OCI-LY7 (cell line): ENCODE results near the gene RHO. TPM values are rescaled to one million over a fixed set of nuclear protein-coding genes. Genes with fewer than 3 reads are reported as not detected.

Source experiments
- BruUV-seq: library from RNA; stranded (reverse); fragments of 400-500 nt; replicated peaks from 2 replicates; lab custom pipeline; 2021; lab: Mats Ljungman, UMichigan
- CTCF ChIA-PET: fragments of 300-600 bp; sonication (Branson Sonifier 250); formaldehyde crosslinking; loops from one replicate; lab custom pipeline; 2022; ENCODE audit warnings: antibody characterized with exemption; ENCODE audit not compliant: unreplicated experiment; lab: Charles Lee
- POLR2A ChIA-PET: fragments of 300-600 bp; sonication (Branson Sonifier 250); formaldehyde crosslinking; loops from one replicate; lab custom pipeline; 2022; ENCODE audit warnings: antibody characterized with exemption; lab: Charles Lee
- DNase-seq: peaks from one replicate; pipeline ENCODE4 v3.0.0-alpha.2; 2015; ENCODE audit warnings: low spot score
- H2AFZ ChIP-seq: fragments of 200-600 bp; sonication (generic), shearing (Covaris generic); 2 replicates; pipeline ENCODE4 v1.6.1; 2014; ENCODE audit warnings: mild to moderate bottlenecking, antibody characterized with exemption, low read length, moderate library complexity
- H3K27ac ChIP-seq: fragments of 200-600 bp; sonication (generic); 2 replicates; pipeline ENCODE4 v1.5.1; 2014; ENCODE audit warnings: mixed run types, low read depth, mild to moderate bottlenecking, moderate library complexity, low read length, inconsistent platforms; ENCODE audit not compliant: poor library complexity, severe bottlenecking
- H3K36me3 ChIP-seq: fragments of 200-600 bp; sonication (generic); 2 replicates; pipeline ENCODE4 v1.6.1; 2014; ENCODE audit warnings: mild to moderate bottlenecking, antibody characterized with exemption, low read length, moderate library complexity, mixed read lengths; ENCODE audit not compliant: insufficient read depth
- H3K4me1 ChIP-seq: fragments of 200-600 bp; sonication (generic); 2 replicates; pipeline ENCODE4 v1.5.1; 2014; ENCODE audit warnings: mild to moderate bottlenecking, low read length; ENCODE audit not compliant: insufficient read depth, poor library complexity, severe bottlenecking
- H3K4me2 ChIP-seq: fragments of 200-600 bp; sonication (generic); 2 replicates; pipeline ENCODE4 v1.6.1; 2014; ENCODE audit warnings: mild to moderate bottlenecking, low read length
- H3K4me3 ChIP-seq: fragments of 200-600 bp; sonication (generic); 2 replicates; pipeline ENCODE4 v1.5.1; 2014; ENCODE audit warnings: mild to moderate bottlenecking, low read depth, low read length; ENCODE audit not compliant: poor library complexity, severe bottlenecking
- H3K79me2 ChIP-seq: fragments of 200-600 bp; sonication (generic); 2 replicates; pipeline ENCODE4 v1.6.1; 2016; ENCODE audit warnings: low read depth, mild to moderate bottlenecking, low read length, moderate library complexity, mixed read lengths; ENCODE audit not compliant: insufficient read depth
- H3K9me2 ChIP-seq: fragments of 200-600 bp; sonication (generic); 2 replicates; pipeline ENCODE4 v1.6.1; 2016; ENCODE audit warnings: mild to moderate bottlenecking, low read length, mixed read lengths; ENCODE audit not compliant: insufficient read depth
- H3K9me3 ChIP-seq: fragments of 200-600 bp; sonication (generic); 2 replicates; pipeline ENCODE4 v1.6.1; 2014; ENCODE audit warnings: mild to moderate bottlenecking, mixed run types, low read length, mixed read lengths
- H4K20me1 ChIP-seq: fragments of 200-600 bp; sonication (generic); 2 replicates; pipeline ENCODE4 v1.6.1; 2014; ENCODE audit warnings: mild to moderate bottlenecking, antibody characterized with exemption, low read length, moderate library complexity, mixed read lengths; ENCODE audit not compliant: insufficient read depth
- CTCF ChIP-seq: fragments of 200-600 bp; sonication (generic); conservative IDR thresholded peaks from 2 replicates; pipeline ENCODE4 v1.5.1; 2014; ENCODE audit warnings: mild to moderate bottlenecking, antibody characterized with exemption, low read length, moderate library complexity, mixed read lengths
- EZH2phosphoT487 ChIP-seq: fragments of 200-600 bp; sonication (generic); IDR thresholded peaks from 2 replicates; pipeline ENCODE4 v1.6.1; 2018; ENCODE audit warnings: low read depth, borderline replicate concordance, mild to moderate bottlenecking, mixed run types, antibody characterized with exemption, low read length, moderate library complexity, mixed read lengths
- intact Hi-C: fragments of 100-400 bp; cut with micrococcal nuclease; formaldehyde crosslinking; loops from one replicate; pipeline ENCODE4 v1.10.0; 2022; ENCODE audit not compliant: unreplicated experiment
- total RNA-seq, 2 experiments: library from RNA; depleted of rRNA in 1 of 2; stranded (reverse); fragments of >200 nt in 1 of 2; shearing (Covaris generic) in 1 of 2; gene quantifications; 2 replicates each; pipeline ENCODE4 v1.2.3, GENCODE V29; 2014 to 2022

Gene RHO
- total RNA-seq, 2 experiments from 2014 or later: not detected

- BruUV-seq: no TSS peak
- DNase-seq: no peak
- Histone ChIP-seq H3K4me2 (no peak overlapping the region), H3K4me3 (no peak overlapping the region), H3K79me2 (no peaks in the 10 kb centered on the region), H2AFZ (no peak overlapping the region), H3K4me1 (peaks cover 8% of the 10 kb centered on the region), H3K9me3 (no peaks in the 10 kb centered on the region), H3K36me3 (no peaks in the 10 kb centered on the region), H3K27ac (no peak overlapping the region), H3K9me2 (no peaks in the 10 kb centered on the region), H4K20me1 (no peaks in the 10 kb centered on the region)
- ChIA-PET POLR2A (no interaction called here), CTCF (no interaction called here)
- intact Hi-C loops: no loop called here
- TF ChIP-seq EZH2phosphoT487 (no peak), CTCF (no peak)
These were observed 2.4 kb downstream of the RHO start for GRCh38 chr3:129530821-129531220.

DNA sequence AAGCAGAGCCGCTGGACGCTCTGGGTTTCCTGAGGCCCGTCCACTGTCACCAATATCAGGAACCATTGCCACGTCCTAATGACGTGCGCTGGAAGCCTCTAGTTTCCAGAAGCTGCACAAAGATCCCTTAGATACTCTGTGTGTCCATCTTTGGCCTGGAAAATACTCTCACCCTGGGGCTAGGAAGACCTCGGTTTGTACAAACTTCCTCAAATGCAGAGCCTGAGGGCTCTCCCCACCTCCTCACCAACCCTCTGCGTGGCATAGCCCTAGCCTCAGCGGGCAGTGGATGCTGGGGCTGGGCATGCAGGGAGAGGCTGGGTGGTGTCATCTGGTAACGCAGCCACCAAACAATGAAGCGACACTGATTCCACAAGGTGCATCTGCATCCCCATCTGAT is 3.3 kb downstream of the RHO start:
- Histone ChIP-seq H3K27ac (no peak overlapping the region), H3K4me3 (no peak overlapping the region), H2AFZ (no peak overlapping the region), H3K9me2 (no peaks in the 10 kb centered on the region), H4K20me1 (no peaks in the 10 kb centered on the region), H3K4me1 (no peaks in the 10 kb centered on the region), H3K36me3 (no peaks in the 10 kb centered on the region), H3K4me2 (no peak overlapping the region), H3K9me3 (no peaks in the 10 kb centered on the region), H3K79me2 (no peaks in the 10 kb centered on the region)
- POLR2A ChIA-PET: no interaction called here
- intact Hi-C loops: no loop called here
- CTCF ChIA-PET: no interaction called here
- no TSS peak for BruUV-seq
- no peak for DNase-seq
- no peak for TF ChIP-seq EZH2phosphoT487
- no peak for TF ChIP-seq CTCF

- no peak overlapping the region for H2AFZ ChIP-seq
- ChIA-PET CTCF (no interaction called here), POLR2A (no interaction called here)
- H4K20me1 ChIP-seq: no peaks in the 10 kb centered on the region
- no peak overlapping the region for H3K4me3 ChIP-seq
- H3K27ac ChIP-seq: no peak overlapping the region
- TF ChIP-seq CTCF: no peak
- TF ChIP-seq EZH2phosphoT487: no peak
- no peak for DNase-seq
- no peak overlapping the region for H3K4me2 ChIP-seq
- H3K79me2 ChIP-seq: no peaks in the 10 kb centered on the region
- H3K36me3 ChIP-seq: no peaks in the 10 kb centered on the region
- H3K9me2 ChIP-seq: no peaks in the 10 kb centered on the region
- no peaks in the 10 kb centered on the region for H3K4me1 ChIP-seq
- BruUV-seq: no TSS peak
- no peaks in the 10 kb centered on the region for H3K9me3 ChIP-seq
- intact Hi-C loops: no loop called here
These were observed 3.8 kb downstream of the RHO start for GRCh38 chr3:129532261-129532660.
